Immature natural killer cell (primary cell): ENCODE measurements around the gene HSPB7. TPM values are rescaled to one million over a fixed set of nuclear protein-coding genes. Genes with fewer than 3 reads are reported as not detected.
A peak's percentile ranks its signal among the peaks of the same experiment; 100 is the strongest.
"Not testable (repeated sequence)": the region's sequence is repeated elsewhere in the genome, so short reads cannot be mapped to it uniquely, and the experiment has no call there.

ENCODE experiments used
- DNase-seq, 3 donors: peaks; one replicate each; pipeline ENCODE4 v3.0.0; 2022; ENCODE audit warnings: mixed read lengths in 1 of 3
- H3K27ac Mint-ChIP-seq, 6 donors: one replicate each; pipeline ENCODE4 v1.8.0; 2020; ENCODE audit warnings: mixed read lengths in 6 of 6, mild to moderate bottlenecking in 5 of 6, inconsistent platforms in 4 of 6, moderate library complexity in 3 of 6
- H3K27me3 Mint-ChIP-seq, 3 donors: one replicate each; pipeline ENCODE4 v1.8.0; 2020 to 2021; ENCODE audit warnings: low read depth in 3 of 3, mild to moderate bottlenecking in 3 of 3, mixed read lengths in 3 of 3, moderate library complexity in 3 of 3, inconsistent platforms in 1 of 3
- H3K36me3 Mint-ChIP-seq, 3 donors: one replicate each; pipeline ENCODE4 v1.8.0; 2020; ENCODE audit warnings: mixed read lengths in 3 of 3, inconsistent platforms in 2 of 3, mild to moderate bottlenecking in 2 of 3
- H3K4me1 Mint-ChIP-seq, 2 donors: one replicate each; pipeline ENCODE4 v1.8.0; 2020; ENCODE audit warnings: inconsistent platforms in 2 of 2, mild to moderate bottlenecking in 2 of 2, mixed read lengths in 2 of 2, moderate library complexity in 1 of 2
- H3K4me3 Mint-ChIP-seq, 5 donors: one replicate each; pipeline ENCODE4 v1.8.0; 2020; ENCODE audit warnings: mild to moderate bottlenecking in 5 of 5, mixed read lengths in 5 of 5, inconsistent platforms in 3 of 5, moderate library complexity in 3 of 5
- H3K9me3 Mint-ChIP-seq, 6 donors: one replicate each; pipeline ENCODE4 v1.8.0; 2020; ENCODE audit warnings: mild to moderate bottlenecking in 6 of 6, mixed read lengths in 6 of 6, inconsistent platforms in 4 of 6, moderate library complexity in 3 of 6
- polyA plus RNA-seq, 3 donors: library from polyadenylated mRNA; unstranded; fragments of 300-500 nt; fragmentation: Illumina TruSeq; gene quantifications; one replicate each; pipeline ENCODE4 v1.2.3, GENCODE V29; 2021

The HSPB7 gene
- polyA plus RNA-seq, 3 donors from 2014 or later: not detected

DNA sequence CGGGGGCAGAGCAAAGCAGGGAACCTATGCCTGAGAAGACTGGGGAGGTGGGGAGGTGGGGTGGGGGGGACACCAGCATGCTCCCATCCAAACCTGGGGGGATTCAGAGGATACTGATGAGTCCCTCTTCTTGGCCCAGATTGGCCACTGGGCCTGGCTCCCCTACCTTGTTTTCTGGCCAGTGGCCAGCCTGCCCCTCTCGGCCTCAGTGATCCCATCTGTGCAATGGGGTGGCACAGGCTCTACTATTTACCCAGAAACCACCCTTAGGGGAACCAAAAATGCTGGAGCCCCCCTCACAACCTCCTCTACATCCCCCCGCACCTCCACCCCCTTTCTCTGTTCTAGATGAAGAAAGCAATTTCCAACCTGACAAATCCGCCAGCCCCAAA is 38.7 kb upstream of the HSPB7 start:
- H3K4me1 Mint-ChIP-seq, H3K9me3 Mint-ChIP-seq, H3K4me3 Mint-ChIP-seq, H3K27me3 Mint-ChIP-seq, DNase-seq, H3K27ac Mint-ChIP-seq, H3K36me3 Mint-ChIP-seq: not testable (repeated sequence)

DNA sequence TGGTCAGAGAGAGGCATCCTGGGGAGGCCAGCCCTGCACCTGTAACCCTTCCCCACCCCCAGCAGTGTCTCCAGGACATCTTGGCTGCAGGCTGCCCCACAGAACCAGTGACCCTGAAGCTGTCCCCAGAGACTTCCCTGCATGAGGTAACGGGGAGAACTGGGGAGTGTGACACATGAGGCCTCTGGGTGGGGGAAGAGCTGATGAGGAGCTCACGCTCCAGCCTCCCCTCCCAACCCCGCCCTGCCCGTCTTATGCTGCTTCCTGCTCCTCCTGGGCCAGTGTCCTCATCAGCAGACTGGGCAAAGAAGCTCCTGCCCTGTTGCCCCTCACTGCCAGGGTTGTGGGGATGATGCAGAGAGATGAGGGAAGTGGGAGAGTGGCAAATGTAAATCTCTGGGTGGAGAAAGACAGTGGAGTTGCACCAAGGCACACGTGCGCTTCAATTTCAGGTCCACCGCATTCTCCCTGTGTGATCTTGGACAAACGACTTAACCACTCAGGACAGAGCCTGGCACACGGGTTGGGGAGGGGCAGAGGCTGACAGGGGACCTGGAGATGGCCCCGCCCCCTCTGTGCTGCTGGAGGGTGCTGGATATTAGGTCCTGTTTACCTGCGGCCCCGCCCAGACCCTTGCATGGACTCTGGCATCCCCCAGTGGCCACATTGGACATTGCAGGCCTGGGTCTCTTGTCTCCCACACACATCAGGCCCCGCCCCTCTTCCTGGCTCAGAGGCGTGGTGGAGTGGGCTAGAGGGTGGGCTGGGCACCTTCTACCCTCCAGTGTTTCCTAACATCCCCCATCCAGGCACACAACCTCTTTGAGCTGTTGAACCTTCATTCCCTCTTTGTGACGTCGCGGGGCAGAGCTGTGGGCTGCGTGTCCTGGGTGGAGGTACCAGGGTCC is 38.0 kb upstream of the HSPB7 start:
- H3K4me3 Mint-ChIP-seq: no peak overlapping the region

GRCh38 chr1:16054598-16055540 is 37.0 kb upstream of the HSPB7 start:
- Mint-ChIP-seq H3K4me3 (no peak overlapping the region), H3K36me3 (no peaks in the 10 kb centered on the region), H3K9me3 (no peaks in the 10 kb centered on the region), H3K27ac (peak overlapping the region in 1 of 6 donors; percentile 2), H3K27me3 (peaks cover 2 to 4% (median 3%) of the 10 kb centered on the region in 3 donors), H3K4me1 (peaks cover 0 to 1% of the 10 kb centered on the region in 2 donors)
- DNase-seq: no peak

More for the DNA sequence above, 38.0 kb upstream of the HSPB7 start:
- no peaks in the 10 kb centered on the region for H3K36me3 Mint-ChIP-seq
- H3K27me3 Mint-ChIP-seq: peaks cover 0 to 4% (median 2%) of the 10 kb centered on the region in 3 donors
- DNase-seq: peak; percentile 64 to 70 (median 69)
- H3K9me3 Mint-ChIP-seq: no peaks in the 10 kb centered on the region
- no peak overlapping the region for H3K27ac Mint-ChIP-seq
- peaks cover 0 to 1% of the 10 kb centered on the region in 2 donors for H3K4me1 Mint-ChIP-seq

- Mint-ChIP-seq H3K27ac (no peak overlapping the region), H3K4me1 (peaks cover 3 to 6% of the 10 kb centered on the region in 2 donors), H3K27me3 (peaks cover 2 to 4% (median 4%) of the 10 kb centered on the region in 3 donors), H3K4me3 (no peak overlapping the region), H3K36me3 (no peaks in the 10 kb centered on the region), H3K9me3 (no peaks in the 10 kb centered on the region)
- no peak for DNase-seq
Measured at GRCh38 chr1:16053781-16054502, 36.1 kb upstream of the HSPB7 start.

GRCh38 chr1:16051949-16052348 is 34.1 kb upstream of the HSPB7 start:
- not testable (repeated sequence) for H3K4me1 Mint-ChIP-seq, H3K9me3 Mint-ChIP-seq, H3K4me3 Mint-ChIP-seq, H3K27ac Mint-ChIP-seq, DNase-seq, H3K27me3 Mint-ChIP-seq, H3K36me3 Mint-ChIP-seq

GRCh38 chr1:16051039-16051438 is 33.2 kb upstream of the HSPB7 start:
- Mint-ChIP-seq H3K27me3 (peaks cover 3 to 4% (median 4%) of the 10 kb centered on the region in 3 donors), H3K4me3 (no peak overlapping the region), H3K36me3 (no peaks in the 10 kb centered on the region), H3K27ac (no peak overlapping the region), H3K4me1 (peaks cover 3 to 6% of the 10 kb centered on the region in 2 donors), H3K9me3 (no peaks in the 10 kb centered on the region)
- no peak for DNase-seq

- Mint-ChIP-seq H3K36me3 (no peaks in the 10 kb centered on the region), H3K9me3 (no peaks in the 10 kb centered on the region), H3K27ac (no peak overlapping the region), H3K27me3 (peaks cover 4 to 6% (median 6%) of the 10 kb centered on the region in 3 donors), H3K4me1 (peaks cover 1 to 6% of the 10 kb centered on the region in 2 donors), H3K4me3 (no peak overlapping the region)
- no peak for DNase-seq
Measured at GRCh38 chr1:16050328-16050727, 32.5 kb upstream of the HSPB7 start.

DNA sequence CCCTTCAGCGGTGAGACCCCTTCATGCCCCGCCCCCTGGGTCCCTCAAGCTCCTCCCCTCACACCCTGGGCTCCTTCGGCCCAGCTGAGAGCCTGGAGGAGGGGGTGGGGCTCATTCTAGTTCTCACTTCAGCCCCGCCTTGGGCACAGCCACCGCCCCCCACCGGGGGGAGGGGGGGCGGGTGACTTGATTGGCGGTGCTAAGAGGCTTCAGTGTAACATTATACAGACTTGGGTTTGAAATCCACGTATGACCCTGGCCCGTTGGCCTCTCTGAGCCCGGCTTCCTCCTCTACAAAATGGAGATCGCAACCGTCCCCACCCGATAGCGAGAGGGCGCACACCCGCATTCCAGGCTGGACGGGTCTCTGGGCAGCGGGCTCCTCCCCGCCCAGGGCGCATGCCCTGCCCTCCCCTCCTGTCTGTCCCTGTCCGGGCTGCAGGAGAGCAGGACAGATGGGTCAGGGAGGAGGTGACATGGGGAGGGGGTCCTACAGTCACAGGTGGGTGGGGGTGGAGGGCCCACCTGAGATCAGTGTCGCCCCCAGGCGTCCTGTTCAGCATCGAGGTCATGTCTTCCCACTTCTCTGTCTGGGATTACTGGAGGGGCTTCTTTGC is 30.8 kb upstream of the HSPB7 start:
- Mint-ChIP-seq H3K27me3 (peaks cover 4 to 7% (median 6%) of the 10 kb centered on the region in 3 donors), H3K9me3 (no peaks in the 10 kb centered on the region), H3K4me3 (peak overlapping the region; percentile 24 to 60 (median 35)), H3K27ac (no peak overlapping the region), H3K36me3 (no peaks in the 10 kb centered on the region), H3K4me1 (peaks cover 1 to 6% of the 10 kb centered on the region in 2 donors)
- DNase-seq: peak; percentile 20 to 41 (median 25)

GRCh38 chr1:16047791-16048475 is 30.1 kb upstream of the HSPB7 start:
- H3K4me1 Mint-ChIP-seq: peaks cover 1 to 6% of the 10 kb centered on the region in 2 donors
- DNase-seq: no peak
- H3K36me3 Mint-ChIP-seq: no peaks in the 10 kb centered on the region
- H3K27me3 Mint-ChIP-seq: peaks cover 5 to 7% (median 6%) of the 10 kb centered on the region in 3 donors
- no peak overlapping the region for H3K27ac Mint-ChIP-seq
- peak overlapping the region in 4 of 5 donors; percentile 6 to 69 (median 56) for H3K4me3 Mint-ChIP-seq
- H3K9me3 Mint-ChIP-seq: no peaks in the 10 kb centered on the region

DNA sequence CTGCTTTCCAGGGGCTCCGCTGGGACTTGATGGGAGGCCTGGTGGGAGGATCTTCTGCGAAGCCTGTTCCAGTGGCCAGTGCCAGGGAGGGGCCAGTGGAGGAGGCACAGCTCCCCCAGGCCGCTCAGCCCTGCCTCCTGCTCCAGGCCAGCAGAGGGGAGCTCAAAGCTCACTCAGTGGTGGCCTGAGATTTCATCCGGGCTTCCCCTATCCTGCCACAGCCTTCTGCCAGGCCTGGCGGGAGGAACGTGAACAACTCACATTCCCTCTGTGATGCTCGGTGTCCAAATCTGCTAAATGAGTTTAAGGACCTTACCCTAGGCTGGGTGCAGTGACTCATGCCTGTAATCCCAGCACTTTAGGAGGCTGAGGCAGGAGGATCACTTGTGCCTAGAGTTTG is 29.0 kb upstream of the HSPB7 start:
- H3K27me3 Mint-ChIP-seq: peaks cover 5 to 7% (median 6%) of the 10 kb centered on the region in 3 donors
- no peak for DNase-seq
- no peak overlapping the region for H3K27ac Mint-ChIP-seq
- peaks cover 1 to 6% of the 10 kb centered on the region in 2 donors for H3K4me1 Mint-ChIP-seq
- H3K4me3 Mint-ChIP-seq: no peak overlapping the region
- H3K9me3 Mint-ChIP-seq: no peaks in the 10 kb centered on the region
- H3K36me3 Mint-ChIP-seq: no peaks in the 10 kb centered on the region

DNA sequence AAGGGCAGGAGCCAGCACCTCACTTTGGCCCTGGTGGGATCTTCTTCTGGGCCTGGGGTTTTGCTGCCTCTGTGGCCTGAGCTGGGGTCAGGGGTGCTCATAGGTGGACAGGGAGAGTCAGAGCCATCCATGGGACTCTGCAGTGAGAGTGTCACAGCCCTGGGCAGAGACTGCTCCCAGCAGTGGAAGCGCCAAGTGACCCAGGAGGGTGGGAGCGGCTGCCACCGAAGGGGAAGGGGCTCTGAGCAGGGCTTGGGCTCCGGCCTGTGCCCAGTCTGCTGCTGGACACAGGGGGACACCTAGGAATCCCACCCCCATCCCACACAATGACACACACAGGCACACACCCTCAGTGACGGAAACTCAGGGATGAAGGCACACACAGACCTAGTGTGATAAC is 26.1 kb upstream of the HSPB7 start:
- no peaks in the 10 kb centered on the region for H3K4me1 Mint-ChIP-seq

DNA sequence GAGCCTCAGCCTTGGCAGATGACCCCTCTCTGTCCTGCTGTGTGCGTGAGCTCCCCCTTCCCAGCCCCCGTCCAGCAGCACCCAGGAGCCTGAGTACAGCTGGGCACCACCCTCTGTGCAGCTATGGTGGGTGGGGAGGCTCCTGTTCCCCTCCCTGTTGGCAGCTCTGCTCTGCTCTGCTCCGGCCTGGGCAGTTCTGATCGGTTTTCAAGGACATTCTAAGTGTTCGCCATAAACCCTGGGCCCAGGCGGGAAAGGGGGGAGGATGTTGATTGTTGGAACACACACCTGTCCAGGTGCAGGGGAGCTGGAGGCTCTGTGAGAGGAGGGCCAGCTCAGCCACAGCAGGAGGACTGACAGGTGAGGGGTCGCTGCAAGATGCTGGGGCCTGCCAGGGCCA is 25.7 kb upstream of the HSPB7 start, which contains the start of gene CLCNKB:
TSS of gene CLCNKB (plus strand) at position 262 of the 400 bp plus-strand sequence. CDS start 711 bp downstream, outside the sequence.
- no peaks in the 10 kb centered on the region for H3K4me1 Mint-ChIP-seq
- peaks cover 2 to 8% (median 5%) of the 10 kb centered on the region in 3 donors for H3K27me3 Mint-ChIP-seq
- H3K9me3 Mint-ChIP-seq: no peaks in the 10 kb centered on the region
- no peak for DNase-seq
- no peak within 1 kb of the TSS for H3K27ac Mint-ChIP-seq
- H3K36me3 Mint-ChIP-seq: no peaks in the 10 kb centered on the region
- H3K4me3 Mint-ChIP-seq: no peak within 1 kb of the TSS

More for the DNA sequence above, 26.1 kb upstream of the HSPB7 start:
- Mint-ChIP-seq H3K27me3 (peaks cover 2 to 8% (median 5%) of the 10 kb centered on the region in 3 donors), H3K27ac (no peak overlapping the region), H3K4me3 (no peak overlapping the region), H3K9me3 (no peaks in the 10 kb centered on the region), H3K36me3 (no peaks in the 10 kb centered on the region)
- no peak for DNase-seq
